HG02943 (cell line): ENCODE measurements around the gene PEMT.

Experiments used
- ATAC-seq: cut with Tn5 transposase; IDR thresholded peaks from one replicate; pipeline ENCODE4 v1.9.1; 2021; ENCODE audit warnings: mild to moderate bottlenecking, low read depth, moderate library complexity; ENCODE audit not compliant: unreplicated experiment

Gene PEMT

GRCh38 chr17:17572010-17572785, 19.3 kb downstream of the PEMT start:
- ATAC-seq = no peak

DNA sequence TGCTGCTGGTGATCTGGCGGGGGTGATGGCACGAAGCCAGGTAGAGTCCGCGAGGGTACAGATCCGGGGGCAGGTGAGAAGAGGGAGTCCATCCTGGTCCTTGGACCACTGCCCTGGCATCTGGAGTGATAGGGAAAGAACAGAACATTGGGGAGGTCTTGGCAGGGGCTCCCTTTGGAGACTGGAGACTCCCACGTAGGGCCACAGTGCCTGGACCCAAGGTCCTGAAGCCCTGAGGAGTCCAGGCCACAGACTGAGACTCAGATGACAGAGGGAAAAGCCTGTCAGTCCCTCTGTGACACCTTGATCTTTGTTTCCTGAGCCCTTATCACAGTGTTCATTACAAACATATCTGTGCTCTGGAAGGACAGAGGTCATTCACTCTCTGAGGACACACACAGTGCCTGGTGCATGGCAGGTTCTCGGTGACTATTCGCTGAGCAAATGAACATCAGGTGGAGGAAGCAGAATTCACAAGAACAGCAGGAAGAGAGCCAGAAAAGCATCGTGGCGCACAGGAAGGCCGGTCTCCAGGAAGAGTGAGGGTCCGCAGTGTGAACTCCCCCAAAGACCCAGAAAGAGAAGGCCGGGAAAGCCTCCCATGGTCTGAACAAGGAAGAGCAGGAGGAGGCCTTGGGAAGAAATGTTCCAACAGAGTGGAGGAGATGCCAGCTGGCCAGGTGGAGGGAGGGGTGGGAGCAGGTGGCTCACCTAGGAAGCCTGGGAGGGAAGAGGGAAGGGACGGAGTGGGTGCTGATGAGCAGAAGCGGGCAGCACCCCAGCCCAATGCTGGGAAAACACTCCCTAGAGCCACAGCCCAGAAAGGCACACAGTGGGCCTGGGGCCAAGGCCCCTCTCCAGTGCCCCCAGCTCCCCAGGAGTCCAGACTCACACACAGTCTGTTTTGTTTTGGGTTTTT, 20.5 kb downstream of the PEMT start:
- no peak for ATAC-seq

DNA sequence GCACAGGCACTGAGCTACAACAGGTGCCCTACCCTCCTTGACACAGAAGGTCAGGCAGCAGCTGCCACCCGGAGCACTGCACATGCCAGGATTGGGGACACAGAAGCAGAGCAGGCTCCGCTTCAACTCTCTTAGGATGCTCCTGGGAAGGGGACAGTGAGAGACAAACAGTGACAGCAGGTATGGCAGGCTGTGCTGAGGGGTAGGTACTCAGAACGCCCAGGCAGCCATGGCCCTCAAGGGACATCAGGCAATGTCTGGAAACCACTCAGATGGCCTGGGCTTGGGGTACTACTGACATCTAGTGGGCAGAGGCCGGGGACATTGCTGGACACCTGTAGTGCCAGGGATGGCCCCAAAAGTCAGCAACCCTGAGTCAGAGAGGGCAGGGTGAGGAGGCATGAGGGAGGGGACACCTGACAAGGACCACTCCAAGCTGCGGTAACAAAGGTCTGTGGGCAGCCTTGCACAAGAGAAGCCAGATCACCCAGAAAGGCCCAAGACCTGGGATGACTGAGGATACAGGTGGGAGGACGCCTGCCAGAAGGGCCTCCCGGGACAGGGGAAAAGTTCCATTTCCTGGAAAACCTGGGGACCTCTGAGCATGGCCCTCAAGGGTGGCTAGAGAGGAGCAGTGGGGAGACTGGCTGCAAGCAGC, 21.2 kb downstream of the PEMT start:
- no peak for ATAC-seq

GRCh38 chr17:17569691-17570090, 21.8 kb downstream of the PEMT start:
- ATAC-seq = no peak

- ATAC-seq = no peak
Measured at GRCh38 chr17:17568772-17569195, 22.7 kb downstream of the PEMT start.

- no peak for ATAC-seq
Measured at GRCh38 chr17:17567631-17568030, 23.9 kb downstream of the PEMT start.

DNA sequence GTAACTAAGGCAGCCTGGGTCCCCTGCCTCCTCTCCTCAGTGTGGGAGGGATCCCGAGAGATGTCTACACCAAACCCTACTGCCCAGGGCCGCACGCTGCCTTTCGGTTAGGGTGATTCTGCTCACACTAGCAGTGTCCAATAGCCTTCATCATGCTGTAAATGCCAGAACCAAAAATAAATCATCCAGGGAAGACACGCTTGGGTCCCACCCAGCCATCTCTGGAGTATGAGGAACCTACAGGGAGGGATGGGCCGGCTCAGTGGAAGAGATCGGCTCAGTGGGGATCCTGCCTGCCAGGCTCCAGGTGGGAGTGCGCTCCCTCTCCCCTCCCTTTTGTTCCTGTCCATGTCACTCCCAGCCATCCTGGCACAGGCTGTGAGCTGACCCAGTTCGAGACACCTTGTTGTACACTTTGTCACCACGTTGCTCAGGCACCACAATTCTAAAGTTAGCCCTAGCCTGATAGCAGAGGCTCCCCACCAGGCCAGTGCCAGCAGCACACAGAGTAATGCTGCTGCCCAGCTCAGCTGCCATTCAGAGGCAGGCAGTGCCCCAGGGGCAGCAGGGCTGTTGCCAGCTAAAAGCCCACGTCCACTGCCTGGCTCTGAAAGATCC, 24.5 kb downstream of the PEMT start:
- no peak for ATAC-seq

- no peak for ATAC-seq
Measured at GRCh38 chr17:17565471-17566339, 25.8 kb downstream of the PEMT start.

DNA sequence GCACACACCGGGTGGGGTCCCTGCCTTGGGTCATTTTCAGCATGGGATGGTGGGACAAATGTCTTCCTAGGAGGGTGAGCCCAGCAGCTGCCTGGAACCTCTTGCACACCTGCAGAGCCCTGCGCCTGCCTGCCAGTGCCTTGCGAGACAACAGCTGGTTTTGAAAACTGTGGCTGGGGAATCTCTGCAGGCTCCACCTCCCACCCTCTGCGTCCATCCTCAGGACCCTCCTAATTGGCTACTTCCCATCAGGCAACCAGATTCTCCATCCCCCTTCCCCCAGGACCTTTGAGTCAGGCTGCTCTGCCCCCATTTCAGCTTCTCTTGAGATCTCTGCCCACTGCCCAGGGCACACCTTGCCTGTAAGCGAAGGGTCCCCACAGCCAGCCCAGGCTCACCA, 26.6 kb downstream of the PEMT start:
- ATAC-seq = no peak

DNA sequence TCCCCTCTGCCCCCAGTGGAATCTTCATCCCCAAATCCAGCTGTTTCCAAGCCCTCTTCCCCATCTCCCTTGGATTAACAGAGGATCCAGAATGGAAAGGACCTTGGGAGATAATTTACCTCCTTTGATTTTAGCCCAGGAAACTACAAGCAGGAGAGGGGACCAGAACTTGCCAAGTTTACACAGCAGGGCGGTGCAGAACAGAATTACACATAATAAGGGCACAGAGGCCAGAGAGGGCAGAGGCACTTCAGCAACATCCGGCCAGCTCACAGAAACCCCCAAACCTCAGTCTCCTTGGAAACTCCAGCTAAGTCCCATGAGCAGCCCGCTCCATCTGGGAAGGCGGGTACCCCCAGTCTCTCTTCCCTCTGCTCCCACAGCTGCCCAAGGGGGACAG, 27.2 kb downstream of the PEMT start:
- ATAC-seq = no peak

- ATAC-seq = no peak
Measured at GRCh38 chr17:17563530-17563929, 28.0 kb downstream of the PEMT start.

DNA sequence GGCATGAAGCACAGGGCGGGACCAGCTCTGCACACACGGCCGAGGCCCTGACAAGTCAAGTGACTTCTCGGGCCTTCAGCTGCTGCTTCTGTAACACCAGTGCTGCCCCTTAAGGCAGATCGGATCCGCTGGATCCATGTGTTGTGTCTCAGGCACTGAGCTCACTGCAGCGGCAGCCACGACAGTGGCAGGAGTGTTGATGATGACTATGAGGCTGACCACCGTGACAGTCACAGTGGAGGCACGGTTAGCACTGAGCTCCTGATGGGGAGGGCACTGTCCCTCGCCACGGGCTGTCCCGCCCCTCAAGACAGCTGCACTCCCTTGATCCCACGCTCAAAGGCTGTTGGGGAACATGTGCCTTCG, 29.4 kb downstream of the PEMT start:
- ATAC-seq = no peak

DNA sequence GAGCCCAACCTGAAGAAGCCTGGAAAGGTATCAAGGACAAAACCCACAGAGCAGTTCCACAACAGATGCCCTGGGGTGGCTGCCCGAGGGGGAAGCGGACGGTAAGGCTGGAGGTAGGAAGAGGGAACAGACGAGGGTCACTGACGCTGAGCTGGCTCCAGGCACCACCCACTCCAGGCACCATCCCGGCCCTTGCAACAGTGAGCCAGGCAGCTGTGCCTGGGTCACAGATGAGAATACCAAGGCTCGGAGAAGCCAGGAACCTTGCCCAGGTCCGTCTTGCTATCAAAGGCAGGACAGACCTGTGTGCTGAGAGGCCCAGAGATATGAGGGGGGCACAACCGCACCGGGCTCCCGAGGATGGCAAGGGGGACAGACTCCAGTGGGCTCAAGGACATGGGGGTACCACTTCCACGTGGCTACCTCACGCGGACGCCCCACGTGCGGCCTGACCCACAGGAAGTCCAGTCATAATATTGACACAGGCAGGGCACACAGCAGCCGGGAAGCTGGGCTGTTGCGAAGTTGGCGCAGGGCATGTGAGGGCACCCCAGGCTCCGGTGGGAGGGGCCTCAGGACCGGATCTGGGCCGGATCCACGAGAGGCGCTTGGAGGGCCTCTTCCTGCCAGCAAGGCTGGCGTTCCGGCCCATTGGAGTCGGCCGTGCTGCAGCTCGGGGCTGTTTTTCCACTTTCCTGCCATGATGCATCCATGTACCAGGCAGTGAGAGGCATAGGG, 29.9 kb downstream of the PEMT start:
- no peak for ATAC-seq

GRCh38 chr17:17560975-17561374, 30.5 kb downstream of the PEMT start:
- no peak for ATAC-seq

- ATAC-seq = no peak
Measured at GRCh38 chr17:17560167-17560566, 31.3 kb downstream of the PEMT start.

DNA sequence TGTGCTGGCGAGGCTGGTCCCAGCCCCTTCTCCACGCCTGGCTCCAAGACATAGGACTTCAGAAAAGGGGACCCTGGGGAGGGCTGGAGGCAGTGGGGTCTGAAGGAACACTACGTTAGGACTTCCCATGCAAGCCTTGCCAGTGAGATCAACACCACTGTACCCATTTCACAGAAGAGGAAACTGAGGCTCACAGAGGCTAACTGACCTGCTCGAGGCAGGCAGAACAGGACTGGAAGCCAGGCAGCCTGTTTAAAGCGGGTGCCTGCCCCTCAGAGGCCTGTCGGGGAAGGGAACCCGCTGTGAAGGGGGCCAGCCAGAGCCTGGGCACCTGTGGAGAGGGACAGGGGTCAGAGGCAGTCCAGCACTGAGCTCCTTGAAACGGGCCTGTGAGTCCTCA, 32.3 kb downstream of the PEMT start:
- ATAC-seq = no peak

DNA sequence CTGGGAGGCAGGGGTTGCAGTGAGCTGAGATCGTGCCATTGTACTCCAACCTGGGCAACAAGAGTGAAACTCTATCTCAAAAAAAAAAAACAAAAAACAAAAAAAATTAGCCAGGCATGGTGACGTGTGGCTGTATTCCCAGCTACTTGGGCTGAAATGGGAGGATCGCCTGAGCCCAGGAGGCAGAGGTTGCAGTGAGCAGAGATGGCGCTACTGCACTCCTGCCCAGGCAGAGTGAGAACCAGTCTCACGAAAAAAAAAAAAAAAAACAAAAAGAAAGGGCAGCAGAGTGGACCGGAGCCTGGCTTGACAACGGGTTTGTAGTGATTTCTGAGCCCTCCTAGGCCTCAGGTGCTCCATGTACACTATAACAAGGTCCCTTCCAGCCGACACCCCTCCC, 33.1 kb downstream of the PEMT start:
- no peak for ATAC-seq

DNA sequence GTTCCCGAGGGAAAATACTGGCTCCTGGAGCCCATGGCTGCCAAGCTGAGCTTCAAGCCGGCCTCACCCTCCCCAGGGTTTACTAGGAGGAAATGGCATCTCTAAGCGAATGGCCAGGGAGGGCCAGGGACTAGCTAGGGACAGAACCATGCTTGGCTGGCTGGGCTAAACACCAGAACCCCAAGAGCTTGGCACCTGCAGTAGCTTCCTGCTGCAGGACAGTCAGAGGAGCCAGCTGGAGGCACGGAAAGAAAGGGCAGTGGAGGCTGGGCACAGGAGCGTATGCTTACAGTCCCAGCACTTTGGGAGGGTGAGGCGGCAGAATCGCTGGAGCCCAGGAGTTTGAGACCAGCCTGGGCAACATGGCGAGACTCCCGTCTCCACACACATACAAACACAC, 33.7 kb downstream of the PEMT start:
- ATAC-seq = no peak

GRCh38 chr17:17556671-17557070, 34.8 kb downstream of the PEMT start:
- no peak for ATAC-seq
